GM10266 (cell line): Measurements from ENCODE around the gene SCYGR4.

Source experiments
- DNase-seq: peaks from one replicate; pipeline ENCODE4 v3.0.0; 2012; ENCODE audit errors: extremely low spot score
- CTCF ChIP-seq: IDR thresholded peaks from 2 replicates; pipeline ENCODE4 v1.5.1; 2012; ENCODE audit warnings: mild to moderate bottlenecking, low read depth; ENCODE audit not compliant: control insufficient read depth, insufficient read depth; ENCODE audit errors: missing control alignments

Gene SCYGR4

DNA sequence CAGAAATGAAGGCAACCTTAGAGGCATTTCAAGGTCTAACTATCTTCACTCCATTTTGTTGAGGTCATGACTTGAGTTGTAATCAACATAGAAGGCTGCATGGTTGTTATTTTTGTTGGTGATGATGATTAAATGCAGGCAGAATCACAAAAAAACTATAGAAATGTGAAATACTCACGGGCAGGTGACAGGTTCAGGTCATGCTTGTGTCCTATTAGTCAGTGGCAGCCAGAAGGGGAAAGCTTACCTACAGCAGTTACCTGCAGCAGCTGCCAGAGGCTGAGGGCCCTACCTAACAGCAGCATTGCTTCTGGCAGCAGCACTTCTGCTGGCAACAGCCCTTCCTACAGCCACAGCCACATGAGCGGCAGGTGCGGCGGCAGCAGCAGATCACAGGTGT, 3.1 kb upstream of the SCYGR4 start:
- peak; percentile 9 for DNase-seq
- no peak for TF ChIP-seq CTCF

DNA sequence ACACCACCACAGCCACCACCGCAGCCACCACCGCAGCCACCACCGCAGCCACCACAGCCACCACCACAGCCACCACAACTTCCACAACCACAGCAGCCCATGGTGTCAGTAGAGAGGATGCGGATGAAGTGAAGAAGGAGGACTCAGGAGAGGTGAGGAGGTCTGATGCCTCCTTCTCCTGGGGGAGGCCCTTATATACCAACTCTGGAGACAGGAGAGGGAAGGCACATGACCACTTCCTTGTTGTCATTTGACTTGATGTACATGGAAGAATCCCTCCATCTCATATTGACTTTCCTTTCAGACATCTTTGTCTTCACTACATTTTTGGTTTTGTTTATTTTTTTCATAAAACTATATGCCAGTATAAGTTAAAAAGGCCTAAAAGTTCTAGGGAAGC, 2.6 kb upstream of the SCYGR4 start, which contains the start of gene SCYGR3:
Gene SCYGR3, minus strand, starts transcription at position 101 of the 400 bp plus-strand sequence. Its CDS starts 0 bp downstream, at position 101.
- DNase-seq = peak; percentile 14
- no peak for TF ChIP-seq CTCF

DNA sequence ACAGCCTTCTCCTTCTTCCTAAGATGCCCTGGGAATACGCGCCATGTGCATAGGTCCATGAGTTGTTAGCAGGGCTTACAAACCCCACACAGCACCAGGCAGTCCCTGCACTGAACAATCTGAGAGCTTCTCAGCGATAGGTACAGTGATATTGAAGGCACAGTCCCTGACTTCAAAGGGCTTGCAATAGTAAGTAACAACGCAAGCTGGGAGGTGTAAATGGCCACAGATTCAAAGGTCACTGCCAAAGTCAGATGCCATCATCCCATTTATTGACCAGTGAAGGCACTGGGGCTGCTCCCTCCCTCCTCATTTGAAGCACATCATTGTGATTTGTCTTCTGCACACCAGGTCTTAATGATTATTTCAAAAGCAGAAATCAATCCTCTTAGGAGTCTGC, 2.1 kb upstream of the SCYGR4 start:
- DNase-seq = peak; percentile 21
- no peak for TF ChIP-seq CTCF

DNA sequence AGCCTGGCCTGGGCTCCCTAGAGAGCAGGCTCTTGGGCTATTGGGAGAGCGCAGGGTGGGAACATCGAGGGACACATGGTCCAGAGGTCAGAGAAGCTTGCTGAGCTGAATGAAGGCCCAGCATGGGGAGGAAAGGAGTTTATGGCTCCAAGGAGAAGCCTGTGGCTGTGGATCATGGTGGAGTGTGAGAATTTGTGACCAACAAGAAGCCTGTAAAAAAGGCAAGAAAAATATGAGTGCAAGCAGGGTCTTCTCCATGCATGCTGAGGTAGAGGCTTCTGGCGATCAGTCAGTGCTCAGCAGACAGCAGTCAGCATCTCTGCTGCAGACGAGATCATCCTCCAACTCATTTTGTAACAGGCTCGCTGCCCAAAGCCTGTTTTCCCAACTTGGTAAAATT, 1.4 kb upstream of the SCYGR4 start:
- DNase-seq = peak; percentile 9
- no peak for TF ChIP-seq CTCF

DNA sequence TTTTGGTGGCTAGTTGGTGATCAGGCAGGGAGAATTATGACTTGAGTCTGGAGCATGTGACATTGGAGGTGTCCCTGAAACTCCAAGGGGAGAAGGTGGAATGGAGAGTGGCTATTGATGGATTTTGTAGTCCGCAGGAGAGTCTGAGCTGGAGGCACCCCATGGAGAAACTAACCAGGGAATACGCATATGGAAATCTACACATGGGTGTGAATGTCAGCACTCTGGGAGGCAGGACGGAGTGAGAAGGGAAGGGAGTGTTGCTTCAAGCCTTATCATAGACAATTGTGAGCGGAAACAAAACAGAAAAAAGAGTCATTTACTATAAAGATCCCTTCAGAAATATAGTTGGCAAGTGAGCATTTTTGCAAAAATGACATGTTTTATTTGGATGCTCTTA, 667 bp upstream of the SCYGR4 start:
- no peak for TF ChIP-seq CTCF
- peak; percentile 4 for DNase-seq

DNA sequence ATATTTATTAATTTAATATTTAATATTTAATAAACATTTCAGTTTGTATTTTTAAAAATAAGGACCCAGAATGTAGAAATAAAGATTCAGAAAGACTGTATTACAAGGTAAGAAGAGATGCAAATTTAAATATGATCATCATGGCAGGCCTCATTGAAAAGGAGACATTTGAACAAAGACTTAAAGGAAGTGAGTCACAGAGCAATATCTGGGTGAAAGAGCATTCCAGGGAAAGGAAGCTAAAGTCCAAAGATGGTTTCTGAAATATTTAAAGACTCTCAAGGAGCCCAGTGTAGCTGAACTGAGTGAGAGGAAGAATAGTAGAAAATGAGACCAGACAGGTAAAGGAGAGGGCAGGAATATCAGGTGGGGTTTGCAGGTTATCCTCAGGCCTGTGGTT, 5.9 kb downstream of the SCYGR4 start:
- TF ChIP-seq CTCF = no peak
- no peak for DNase-seq

DNA sequence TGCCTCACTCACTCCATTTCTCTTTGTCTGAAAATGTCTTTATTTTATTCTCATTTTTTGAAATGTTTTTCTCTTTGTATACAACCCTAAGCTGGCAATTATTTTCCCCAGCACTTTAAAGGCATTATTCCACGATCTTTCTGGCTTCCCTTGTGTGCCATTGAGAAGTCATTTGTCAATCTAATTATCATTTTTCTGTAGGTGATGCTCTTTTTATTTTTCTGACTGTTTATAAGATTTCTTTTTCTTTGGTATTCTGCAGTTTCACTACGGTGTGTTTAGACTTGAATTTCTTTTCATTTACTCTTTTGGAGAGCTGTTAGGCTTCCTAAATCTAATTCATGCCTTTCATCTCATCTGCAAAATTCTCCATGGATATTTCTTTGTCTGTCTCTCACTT, 8.1 kb downstream of the SCYGR4 start:
- no peak for TF ChIP-seq CTCF
- no peak for DNase-seq
